ENCODE data around the gene C7orf25. TPM values are rescaled to one million over a fixed set of nuclear protein-coding genes. Genes with fewer than 3 reads are reported as not detected.

Gene C7orf25
- total RNA-seq, 1 experiment from 2014 or later = 5.5 TPM

DNA sequence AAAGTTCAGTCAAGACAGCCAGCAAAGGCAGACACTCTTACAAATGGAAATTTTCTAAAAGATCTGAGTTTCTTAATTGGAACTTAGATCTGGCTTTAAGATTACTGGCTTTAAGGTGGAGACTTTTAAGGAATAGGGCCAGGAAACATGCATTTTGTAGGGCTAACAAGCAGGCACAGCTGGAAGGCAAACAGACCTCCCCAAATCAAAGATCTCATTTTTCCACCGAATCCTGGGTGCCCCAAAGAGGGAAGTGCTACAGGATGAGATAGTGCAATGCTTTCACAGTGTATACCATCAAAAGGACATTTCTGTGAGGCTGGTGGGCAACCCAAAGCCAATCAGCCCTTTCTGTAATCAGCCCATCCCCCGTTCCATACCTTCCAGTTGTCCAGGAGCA, 47.7 kb upstream of the C7orf25 start:
- ChIA-PET POLR2A (no interaction called here), CTCF (no interaction called here)
- TF ChIP-seq MLX (CRISPR knock-in tag; IDR thresholded peaks at IDR 0.05) = no peak
- TF ChIP-seq ELF4 (CRISPR knock-in tag; IDR thresholded peaks at IDR 0.05; ENCODE audit: low read depth) = no peak
- TF ChIP-seq KAT7 (CRISPR knock-in tag; IDR thresholded peaks at IDR 0.05; ENCODE audit: borderline replicate concordance) = no peak
- TF ChIP-seq, protein P1, sequence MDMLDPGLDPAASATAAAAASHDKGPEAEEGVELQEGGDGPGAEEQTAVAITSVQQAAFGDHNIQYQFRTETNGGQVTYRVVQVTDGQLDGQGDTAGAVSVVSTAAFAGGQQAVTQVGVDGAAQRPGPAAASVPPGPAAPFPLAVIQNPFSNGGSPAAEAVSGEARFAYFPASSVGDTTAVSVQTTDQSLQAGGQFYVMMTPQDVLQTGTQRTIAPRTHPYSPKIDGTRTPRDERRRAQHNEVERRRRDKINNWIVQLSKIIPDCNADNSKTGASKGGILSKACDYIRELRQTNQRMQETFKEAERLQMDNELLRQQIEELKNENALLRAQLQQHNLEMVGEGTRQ (CRISPR knock-in tag; IDR thresholded peaks at IDR 0.05) = no peak
- no peak for TF ChIP-seq GRHL2 (CRISPR knock-in tag; IDR thresholded peaks at IDR 0.05; ENCODE audit: insufficient replicate concordance, severe bottlenecking)
- TF ChIP-seq FOXJ3 (CRISPR knock-in tag; IDR thresholded peaks at IDR 0.05; ENCODE audit: borderline replicate concordance) = no peak
- no peak for TF ChIP-seq ZBTB21 (CRISPR knock-in tag; IDR thresholded peaks at IDR 0.05; ENCODE audit: borderline replicate concordance)
- no peak for TF ChIP-seq JAZF1 (CRISPR knock-in tag; IDR thresholded peaks at IDR 0.05)
- no peak for TF ChIP-seq PRRX2 (CRISPR knock-in tag; IDR thresholded peaks at IDR 0.05)
- no peak for TF ChIP-seq TEAD1 (CRISPR knock-in tag; IDR thresholded peaks at IDR 0.05)
- TF ChIP-seq, protein P2, sequence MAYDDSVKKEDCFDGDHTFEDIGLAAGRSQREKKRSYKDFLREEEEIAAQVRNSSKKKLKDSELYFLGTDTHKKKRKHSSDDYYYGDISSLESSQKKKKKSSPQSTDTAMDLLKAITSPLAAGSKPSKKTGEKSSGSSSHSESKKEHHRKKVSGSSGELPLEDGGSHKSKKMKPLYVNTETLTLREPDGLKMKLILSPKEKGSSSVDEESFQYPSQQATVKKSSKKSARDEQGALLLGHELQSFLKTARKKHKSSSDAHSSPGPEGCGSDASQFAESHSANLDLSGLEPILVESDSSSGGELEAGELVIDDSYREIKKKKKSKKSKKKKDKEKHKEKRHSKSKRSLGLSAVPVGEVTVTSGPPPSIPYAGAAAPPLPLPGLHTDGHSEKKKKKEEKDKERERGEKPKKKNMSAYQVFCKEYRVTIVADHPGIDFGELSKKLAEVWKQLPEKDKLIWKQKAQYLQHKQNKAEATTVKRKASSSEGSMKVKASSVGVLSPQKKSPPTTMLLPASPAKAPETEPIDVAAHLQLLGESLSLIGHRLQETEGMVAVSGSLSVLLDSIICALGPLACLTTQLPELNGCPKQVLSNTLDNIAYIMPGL (CRISPR knock-in tag; IDR thresholded peaks at IDR 0.05) = no peak
- H3K36me3 Mint-ChIP-seq = peaks cover 34% of the 10 kb centered on the region
- no peak overlapping the region for H3K27ac Mint-ChIP-seq
- no peak for DNase-seq (ENCODE audit: low spot score)
- H3K4me1 Mint-ChIP-seq = peaks cover 6% of the 10 kb centered on the region
- no peak overlapping the region for H3K4me3 Mint-ChIP-seq
- H3K27me3 Mint-ChIP-seq (ENCODE audit: low read depth) = no peaks in the 10 kb centered on the region
- peaks cover 48% of the 10 kb centered on the region for H3K9me3 Mint-ChIP-seq
- ATAC-seq = no peak

DNA sequence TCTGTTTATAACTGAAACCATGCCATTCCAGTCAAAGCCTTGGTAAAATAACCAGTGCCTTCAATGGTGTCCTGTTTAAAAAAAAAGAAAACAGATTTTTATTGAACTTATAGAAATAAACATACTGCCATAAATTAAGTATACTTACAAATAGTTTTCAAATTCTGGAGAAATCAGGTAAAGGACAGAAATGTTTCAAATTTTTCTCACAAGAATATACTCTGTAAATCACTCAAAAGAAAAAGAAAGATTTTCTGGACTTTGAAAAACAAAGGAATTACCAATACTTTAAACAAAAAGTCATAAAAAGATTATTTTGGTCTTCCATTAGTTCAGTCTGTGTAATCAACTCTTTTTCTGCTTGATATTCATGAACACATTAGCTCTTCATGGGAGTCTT, 44.2 kb upstream of the C7orf25 start:
- Mint-ChIP-seq H3K4me1 (no peaks in the 10 kb centered on the region), H3K4me3 (no peak overlapping the region), H3K27ac (no peak overlapping the region), H3K27me3 (ENCODE audit: low read depth) (no peaks in the 10 kb centered on the region), H3K9me3 (peaks cover 48% of the 10 kb centered on the region), H3K36me3 (peaks cover 34% of the 10 kb centered on the region)
- ATAC-seq (no peak), DNase-seq (ENCODE audit: low spot score) (no peak)
- TF ChIP-seq, protein P3, sequence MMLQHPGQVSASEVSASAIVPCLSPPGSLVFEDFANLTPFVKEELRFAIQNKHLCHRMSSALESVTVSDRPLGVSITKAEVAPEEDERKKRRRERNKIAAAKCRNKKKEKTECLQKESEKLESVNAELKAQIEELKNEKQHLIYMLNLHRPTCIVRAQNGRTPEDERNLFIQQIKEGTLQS (CRISPR knock-in tag; conservative IDR thresholded peaks at IDR 0.05) = no peak
- TF ChIP-seq, protein P4, sequence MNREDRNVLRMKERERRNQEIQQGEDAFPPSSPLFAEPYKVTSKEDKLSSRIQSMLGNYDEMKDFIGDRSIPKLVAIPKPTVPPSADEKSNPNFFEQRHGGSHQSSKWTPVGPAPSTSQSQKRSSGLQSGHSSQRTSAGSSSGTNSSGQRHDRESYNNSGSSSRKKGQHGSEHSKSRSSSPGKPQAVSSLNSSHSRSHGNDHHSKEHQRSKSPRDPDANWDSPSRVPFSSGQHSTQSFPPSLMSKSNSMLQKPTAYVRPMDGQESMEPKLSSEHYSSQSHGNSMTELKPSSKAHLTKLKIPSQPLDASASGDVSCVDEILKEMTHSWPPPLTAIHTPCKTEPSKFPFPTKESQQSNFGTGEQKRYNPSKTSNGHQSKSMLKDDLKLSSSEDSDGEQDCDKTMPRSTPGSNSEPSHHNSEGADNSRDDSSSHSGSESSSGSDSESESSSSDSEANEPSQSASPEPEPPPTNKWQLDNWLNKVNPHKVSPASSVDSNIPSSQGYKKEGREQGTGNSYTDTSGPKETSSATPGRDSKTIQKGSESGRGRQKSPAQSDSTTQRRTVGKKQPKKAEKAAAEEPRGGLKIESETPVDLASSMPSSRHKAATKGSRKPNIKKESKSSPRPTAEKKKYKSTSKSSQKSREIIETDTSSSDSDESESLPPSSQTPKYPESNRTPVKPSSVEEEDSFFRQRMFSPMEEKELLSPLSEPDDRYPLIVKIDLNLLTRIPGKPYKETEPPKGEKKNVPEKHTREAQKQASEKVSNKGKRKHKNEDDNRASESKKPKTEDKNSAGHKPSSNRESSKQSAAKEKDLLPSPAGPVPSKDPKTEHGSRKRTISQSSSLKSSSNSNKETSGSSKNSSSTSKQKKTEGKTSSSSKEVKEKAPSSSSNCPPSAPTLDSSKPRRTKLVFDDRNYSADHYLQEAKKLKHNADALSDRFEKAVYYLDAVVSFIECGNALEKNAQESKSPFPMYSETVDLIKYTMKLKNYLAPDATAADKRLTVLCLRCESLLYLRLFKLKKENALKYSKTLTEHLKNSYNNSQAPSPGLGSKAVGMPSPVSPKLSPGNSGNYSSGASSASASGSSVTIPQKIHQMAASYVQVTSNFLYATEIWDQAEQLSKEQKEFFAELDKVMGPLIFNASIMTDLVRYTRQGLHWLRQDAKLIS (CRISPR knock-in tag; IDR thresholded peaks at IDR 0.05; ENCODE audit: borderline replicate concordance) = no peak
- ChIA-PET POLR2A (no interaction called here), CTCF (interaction anchor here (0.9 kb wide), 1 partner anchor 15 kb away, joined by 4 read pairs; no protein-coding TSS in a partner anchor)

GRCh38 chr7:42953994-42954393, 42.1 kb upstream of the C7orf25 start:
- Mint-ChIP-seq H3K27me3 (ENCODE audit: low read depth) (no peaks in the 10 kb centered on the region), H3K9me3 (peaks cover 33% of the 10 kb centered on the region), H3K4me3 (no peak overlapping the region), H3K4me1 (no peaks in the 10 kb centered on the region), H3K36me3 (peaks cover 19% of the 10 kb centered on the region), H3K27ac (no peak overlapping the region)
- ChIA-PET POLR2A (no interaction called here), CTCF (interaction anchor here (0.8 to 1.4 kb wide), 2 partner anchors 13 to 155 kb away, joined by 3 to 7 read pairs; no protein-coding TSS in a partner anchor)
- ATAC-seq = no peak
- no peak for TF ChIP-seq ZNF263 (CRISPR knock-in tag; IDR thresholded peaks at IDR 0.05; ENCODE audit: low read depth)
- TF ChIP-seq ELF4 (CRISPR knock-in tag; IDR thresholded peaks at IDR 0.05; ENCODE audit: low read depth) = no peak
- no peak for TF ChIP-seq TEAD4 (CRISPR knock-in tag; IDR thresholded peaks at IDR 0.05)
- TF ChIP-seq, protein P3 (CRISPR knock-in tag; conservative IDR thresholded peaks at IDR 0.05) = no peak
- TF ChIP-seq ZNF232 (CRISPR knock-in tag; IDR thresholded peaks at IDR 0.05) = no peak
- TF ChIP-seq ATF6 (CRISPR knock-in tag; IDR thresholded peaks at IDR 0.05) = no peak
- TF ChIP-seq ZNF416 (CRISPR knock-in tag; IDR thresholded peaks at IDR 0.05) = no peak
- no peak for TF ChIP-seq EMX1 (CRISPR knock-in tag; IDR thresholded peaks at IDR 0.05)
- TF ChIP-seq ETV6 (CRISPR knock-in tag; IDR thresholded peaks at IDR 0.05) = no peak
- TF ChIP-seq, protein P5, sequence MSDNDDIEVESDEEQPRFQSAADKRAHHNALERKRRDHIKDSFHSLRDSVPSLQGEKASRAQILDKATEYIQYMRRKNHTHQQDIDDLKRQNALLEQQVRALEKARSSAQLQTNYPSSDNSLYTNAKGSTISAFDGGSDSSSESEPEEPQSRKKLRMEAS (CRISPR knock-in tag; IDR thresholded peaks at IDR 0.05) = no peak
- no peak for DNase-seq (ENCODE audit: low spot score)
